Thyroid gland (tissue), 4 donors: ENCODE measurements around the gene CALCR.

Source experiments
- CTCF ChIP-seq, 6 experiments: fragments of 200-600 bp in 3 of 6; fragments of 450-650 bp in 3 of 6; sonication (generic) in 3 of 6; IDR thresholded peaks; one replicate each; pipeline ENCODE4 v1.5.1; 2016 to 2019; ENCODE audit warnings: antibody characterized with exemption in 6 of 6, mild to moderate bottlenecking in 2 of 6, inconsistent platforms in 1 of 6, moderate library complexity in 1 of 6
- POLR2A ChIP-seq, 2 donors: fragments of 450-650 bp; IDR thresholded peaks; one replicate each; pipeline ENCODE4 v1.6.1; 2017; ENCODE audit warnings: antibody characterized with exemption in 2 of 2, mild to moderate bottlenecking in 2 of 2, moderate library complexity in 1 of 2

- TF ChIP-seq CTCF (IDR thresholded peaks at IDR 0.05) (peak in 2 of 6 experiments; percentile 9 to 31), POLR2A (IDR thresholded peaks at IDR 0.05) (no peak)
Measured at GRCh38 chr7:93442478-93443224, 131.9 kb downstream of the CALCR start.
